ENCODE measurements around the gene NRN1L. TPM values are rescaled to one million over a fixed set of nuclear protein-coding genes. Genes with fewer than 3 reads are reported as not detected.

The NRN1L gene
- total and polyA plus RNA-seq, 9 donors = 0.24 to 1.3 (median 0.75) TPM; not detected in 2

DNA sequence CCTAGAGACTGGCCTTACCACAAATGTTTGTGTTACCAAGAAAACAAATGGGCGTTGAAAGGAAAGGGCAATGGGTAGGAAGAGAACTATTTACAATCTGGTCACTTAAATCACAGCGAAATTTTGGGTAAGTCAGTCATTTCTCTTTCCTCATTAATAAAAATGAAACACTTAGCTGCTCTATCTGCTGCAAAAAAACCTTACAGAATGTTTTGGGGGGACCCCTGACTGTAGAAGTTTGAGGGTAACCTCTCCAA, 38.7 kb upstream of the NRN1L start:
- H3K36me3 ChIP-seq (ENCODE audit: control insufficient read depth, insufficient read depth, low read length) = peaks cover 9% of the 10 kb centered on the region
- H3K4me1 ChIP-seq (ENCODE audit: control insufficient read depth, insufficient read depth, low read length) = peaks cover 56% of the 10 kb centered on the region
- peak; percentile 18 for DNase-seq
- WGBS (ENCODE audit: insufficient coverage) = no CpG with 5 or more reads among the region's 2 CpGs
- H3K27me3 ChIP-seq (ENCODE audit: control insufficient read depth, insufficient read depth, low read length) = no peaks in the 10 kb centered on the region
- peak overlapping the region; percentile 99 for H3K27ac ChIP-seq (ENCODE audit: low read length)
- H3K9me3 ChIP-seq (replicated peaks; ENCODE audit: control insufficient read depth, low read depth, low read length) = no peaks in the 10 kb centered on the region
- peak overlapping the region; percentile 88 for H3K4me3 ChIP-seq (ENCODE audit: low read length)

DNA sequence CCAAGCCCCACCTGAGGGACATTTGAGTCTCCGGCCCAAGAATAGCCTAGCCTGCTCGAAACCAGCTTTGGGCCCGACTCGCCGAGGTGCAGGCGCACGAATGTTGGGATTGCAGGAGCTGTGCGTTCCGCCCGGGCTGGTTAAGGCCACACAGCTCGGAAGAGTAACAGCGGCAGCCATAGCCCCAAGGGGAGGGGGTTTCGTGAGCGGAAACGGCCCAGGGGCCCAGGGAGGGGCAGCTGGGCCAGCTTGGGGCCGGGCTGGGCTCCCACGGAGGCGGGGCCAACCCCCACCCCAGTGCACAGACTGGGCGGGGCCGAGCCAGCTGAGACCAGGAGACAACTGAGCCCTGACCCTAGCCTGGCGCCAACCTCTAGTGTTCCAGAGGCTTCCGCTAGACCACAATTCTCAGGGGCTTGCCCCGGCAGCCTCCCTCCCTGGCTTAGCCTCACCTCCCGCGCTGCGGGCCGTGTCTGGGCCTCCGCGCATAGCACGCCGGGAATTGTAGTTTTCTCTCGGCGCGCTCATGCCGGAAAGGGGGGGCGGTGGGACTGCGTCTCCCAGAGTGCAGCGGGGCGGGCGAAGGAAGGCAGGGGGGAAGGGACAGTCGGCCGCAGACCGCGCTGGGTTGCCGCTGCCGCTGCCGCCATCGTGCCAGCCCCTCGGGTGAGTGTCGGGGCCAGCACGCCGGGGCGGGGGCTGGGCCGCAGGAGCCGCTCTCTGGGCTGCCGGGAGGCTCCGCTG, 38.2 kb upstream of the NRN1L start, which contains the start of gene NUTF2:
TSS of gene NUTF2 (plus strand) at position 614 of the 744 bp plus-strand sequence. CDS start 18,198 bp downstream, outside the sequence.
- Histone ChIP-seq H3K27ac (ENCODE audit: low read length) (peak within 1 kb of the TSS; percentile 99), H3K4me3 (ENCODE audit: low read length) (peak within 1 kb of the TSS; percentile 88), H3K36me3 (ENCODE audit: control insufficient read depth, insufficient read depth, low read length) (peaks cover 9% of the 10 kb centered on the region), H3K27me3 (ENCODE audit: control insufficient read depth, insufficient read depth, low read length) (no peaks in the 10 kb centered on the region), H3K4me1 (ENCODE audit: control insufficient read depth, insufficient read depth, low read length) (peaks cover 53% of the 10 kb centered on the region), H3K9me3 (replicated peaks; ENCODE audit: control insufficient read depth, low read depth, low read length) (no peaks in the 10 kb centered on the region)
- peak; percentile 99 for DNase-seq
- WGBS (ENCODE audit: insufficient coverage) = 0% methylated on average over 54 of the region's 57 CpGs

DNA sequence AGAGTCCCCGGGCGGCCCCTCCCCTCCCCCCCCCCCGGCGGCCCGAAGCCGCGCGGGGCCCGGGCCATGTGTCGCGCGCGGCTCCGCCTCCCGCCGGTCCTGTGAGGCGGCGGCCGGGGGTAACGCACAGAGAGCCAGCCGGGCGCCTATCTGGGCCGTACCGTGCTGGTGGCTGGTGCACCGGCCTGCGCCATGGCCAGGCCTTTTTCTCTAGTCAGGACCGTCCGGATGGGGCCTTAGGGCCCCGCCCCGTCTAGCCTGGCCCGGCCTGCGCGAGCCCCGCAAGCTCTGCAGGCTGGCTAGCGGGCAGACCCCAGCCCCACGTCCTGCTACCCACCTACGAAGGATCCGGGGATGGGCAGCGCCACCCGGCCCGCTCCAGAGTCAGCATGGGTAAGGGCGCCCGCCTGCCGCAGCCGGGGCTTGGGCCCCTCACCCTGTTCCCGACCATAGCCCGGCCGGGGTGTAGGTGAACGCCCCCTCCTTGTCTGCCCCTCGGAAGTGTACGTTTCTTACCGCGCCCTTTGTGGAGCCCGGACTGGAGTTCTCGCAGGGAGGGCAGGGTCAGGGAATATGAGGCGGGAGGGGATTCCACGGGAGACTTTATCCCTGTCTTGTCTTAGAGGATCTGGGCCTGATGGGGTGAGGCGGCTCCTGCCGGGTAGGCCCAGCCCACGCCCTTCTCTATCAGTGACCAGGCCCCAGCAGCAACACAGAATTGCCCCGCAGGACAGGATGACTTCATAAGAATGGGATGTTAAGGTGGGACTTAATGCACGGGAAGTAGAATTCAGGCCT, 37.4 kb upstream of the NRN1L start, which contains the start of gene CENPT:
TSS of gene CENPT (minus strand) at position 630 of the 798 bp plus-strand sequence. CDS start 13,834 bp downstream, outside the sequence.
- peak within 1 kb of the TSS; percentile 99 for H3K27ac ChIP-seq (ENCODE audit: low read length)
- peaks cover 12% of the 10 kb centered on the region for H3K36me3 ChIP-seq (ENCODE audit: control insufficient read depth, insufficient read depth, low read length)
- WGBS (ENCODE audit: insufficient coverage) = 0% methylated on average over 51 of the region's 62 CpGs
- DNase-seq = peak; percentile 43
- no peaks in the 10 kb centered on the region for H3K27me3 ChIP-seq (ENCODE audit: control insufficient read depth, insufficient read depth, low read length)
- H3K9me3 ChIP-seq (replicated peaks; ENCODE audit: control insufficient read depth, low read depth, low read length) = no peaks in the 10 kb centered on the region
- H3K4me3 ChIP-seq (ENCODE audit: low read length) = peak within 1 kb of the TSS; percentile 88
- peaks cover 50% of the 10 kb centered on the region for H3K4me1 ChIP-seq (ENCODE audit: control insufficient read depth, insufficient read depth, low read length)

DNA sequence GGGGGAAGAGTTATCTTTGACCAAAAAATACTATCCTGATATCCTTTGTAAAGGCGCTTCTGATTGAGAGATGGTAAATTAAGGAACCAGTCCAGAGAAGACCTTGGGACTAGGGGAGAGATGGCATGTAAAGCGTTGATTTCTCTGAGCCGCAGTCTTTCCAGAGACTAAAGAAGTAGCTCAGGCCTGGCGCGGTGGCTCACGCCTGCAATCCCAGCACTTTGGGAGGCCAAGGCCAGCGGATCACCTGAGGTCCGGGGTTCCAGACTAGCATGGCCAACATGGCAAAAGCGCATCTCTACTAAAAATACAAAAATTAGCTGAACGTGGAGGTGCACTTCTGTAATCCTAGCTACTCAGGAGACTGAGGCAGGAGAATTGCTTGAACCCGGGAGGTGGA, 36.6 kb upstream of the NRN1L start:
- no peaks in the 10 kb centered on the region for H3K9me3 ChIP-seq (replicated peaks; ENCODE audit: control insufficient read depth, low read depth, low read length)
- WGBS (ENCODE audit: insufficient coverage) = 80% methylated on average over 8 of the region's 11 CpGs
- H3K4me1 ChIP-seq (ENCODE audit: control insufficient read depth, insufficient read depth, low read length) = peaks cover 45% of the 10 kb centered on the region
- DNase-seq = no peak
- peak overlapping the region; percentile 91 for H3K27ac ChIP-seq (ENCODE audit: low read length)
- H3K27me3 ChIP-seq (ENCODE audit: control insufficient read depth, insufficient read depth, low read length) = no peaks in the 10 kb centered on the region
- peaks cover 14% of the 10 kb centered on the region for H3K36me3 ChIP-seq (ENCODE audit: control insufficient read depth, insufficient read depth, low read length)
- peak overlapping the region; percentile 88 for H3K4me3 ChIP-seq (ENCODE audit: low read length)

DNA sequence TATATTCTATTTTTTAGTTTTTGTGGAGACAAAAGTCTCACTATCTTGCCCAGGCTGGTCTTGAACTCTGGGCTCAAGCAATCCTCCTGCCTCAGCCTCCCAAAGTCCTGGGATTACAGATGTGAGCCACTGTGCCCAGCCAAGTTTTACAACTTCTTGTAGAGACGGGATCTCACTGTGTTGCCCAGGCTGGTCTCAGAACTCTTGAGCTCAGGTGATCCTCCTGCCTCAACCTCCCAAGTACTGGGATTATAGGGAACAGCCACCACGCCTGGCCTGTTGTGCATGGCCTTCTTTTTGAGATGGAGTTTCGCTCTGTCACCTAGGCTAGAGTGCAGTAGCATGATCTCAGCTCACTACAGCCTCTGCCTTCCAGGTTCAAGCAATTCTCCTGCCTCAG, 31.0 kb upstream of the NRN1L start:
- Histone ChIP-seq H3K4me3 (ENCODE audit: low read length) (no peak overlapping the region), H3K4me1 (ENCODE audit: control insufficient read depth, insufficient read depth, low read length) (peaks cover 35% of the 10 kb centered on the region), H3K27me3 (ENCODE audit: control insufficient read depth, insufficient read depth, low read length) (no peaks in the 10 kb centered on the region), H3K27ac (ENCODE audit: low read length) (no peak overlapping the region), H3K9me3 (replicated peaks; ENCODE audit: control insufficient read depth, low read depth, low read length) (no peaks in the 10 kb centered on the region), H3K36me3 (ENCODE audit: control insufficient read depth, insufficient read depth, low read length) (peaks cover 21% of the 10 kb centered on the region)
- WGBS (ENCODE audit: insufficient coverage) = 93% methylated on average over 3 of the region's 3 CpGs
- DNase-seq = no peak

DNA sequence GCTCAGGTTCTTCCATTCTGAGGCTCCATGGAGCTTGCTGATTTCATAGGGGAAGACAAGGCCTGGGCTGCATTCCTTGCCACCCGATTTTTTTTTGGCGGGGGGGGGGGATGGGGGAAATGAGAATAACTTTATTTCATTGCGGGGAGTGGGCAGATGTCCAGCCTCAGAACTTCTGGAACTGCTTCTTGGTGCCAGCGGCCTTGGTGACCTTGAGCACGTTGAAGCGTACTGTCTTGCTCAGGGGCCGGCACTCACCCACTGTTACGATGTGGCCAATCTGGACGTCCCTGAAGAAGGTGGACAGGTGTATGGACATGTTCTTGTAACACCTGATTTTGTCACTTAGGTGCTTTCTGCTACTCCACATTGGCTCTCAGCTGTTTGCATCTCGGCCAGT, 28.9 kb upstream of the NRN1L start:
- Histone ChIP-seq H3K9me3 (replicated peaks; ENCODE audit: control insufficient read depth, low read depth, low read length) (no peaks in the 10 kb centered on the region), H3K36me3 (ENCODE audit: control insufficient read depth, insufficient read depth, low read length) (peaks cover 22% of the 10 kb centered on the region), H3K4me1 (ENCODE audit: control insufficient read depth, insufficient read depth, low read length) (peaks cover 38% of the 10 kb centered on the region), H3K4me3 (ENCODE audit: low read length) (no peak overlapping the region), H3K27ac (ENCODE audit: low read length) (no peak overlapping the region), H3K27me3 (ENCODE audit: control insufficient read depth, insufficient read depth, low read length) (no peaks in the 10 kb centered on the region)
- WGBS (ENCODE audit: insufficient coverage) = 76% methylated on average over 5 of the region's 10 CpGs
- no peak for DNase-seq

DNA sequence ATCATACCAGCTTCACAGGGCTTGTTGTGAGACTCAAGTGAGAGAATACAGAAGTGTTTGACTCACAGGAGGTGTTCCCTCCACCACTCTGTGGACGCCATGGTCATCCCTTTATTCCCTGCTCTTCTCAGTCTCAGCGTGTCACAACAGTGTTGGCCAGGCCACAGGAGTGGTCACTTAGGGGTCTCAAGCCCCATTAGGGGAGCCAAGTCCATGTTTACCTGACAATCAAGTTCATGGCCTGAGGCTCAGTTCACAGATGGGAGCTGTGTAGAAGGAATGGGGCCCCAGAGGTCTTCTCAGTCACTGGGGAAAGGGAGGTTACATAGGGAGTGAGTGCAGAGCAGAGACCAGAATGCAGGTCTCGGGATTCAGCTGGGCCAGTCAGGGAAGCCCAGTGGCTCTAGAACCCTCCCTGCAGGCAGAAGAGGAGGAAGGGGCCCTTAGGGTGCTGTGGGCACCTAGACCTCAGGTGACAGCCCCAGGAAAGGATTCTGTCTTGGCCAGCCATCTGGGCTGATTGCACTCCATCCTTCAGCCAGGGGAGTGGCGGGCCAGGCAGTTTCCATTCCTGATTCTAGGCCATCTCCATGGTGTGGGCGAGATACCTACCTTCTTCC, 27.6 kb upstream of the NRN1L start:
- no peaks in the 10 kb centered on the region for H3K27me3 ChIP-seq (ENCODE audit: control insufficient read depth, insufficient read depth, low read length)
- no peak for DNase-seq
- H3K27ac ChIP-seq (ENCODE audit: low read length) = peak overlapping the region; percentile 74
- 80% methylated on average over 4 of the region's 5 CpGs for WGBS (ENCODE audit: insufficient coverage)
- H3K4me3 ChIP-seq (ENCODE audit: low read length) = no peak overlapping the region
- H3K4me1 ChIP-seq (ENCODE audit: control insufficient read depth, insufficient read depth, low read length) = peaks cover 49% of the 10 kb centered on the region
- peaks cover 28% of the 10 kb centered on the region for H3K36me3 ChIP-seq (ENCODE audit: control insufficient read depth, insufficient read depth, low read length)
- H3K9me3 ChIP-seq (replicated peaks; ENCODE audit: control insufficient read depth, low read depth, low read length) = no peaks in the 10 kb centered on the region

DNA sequence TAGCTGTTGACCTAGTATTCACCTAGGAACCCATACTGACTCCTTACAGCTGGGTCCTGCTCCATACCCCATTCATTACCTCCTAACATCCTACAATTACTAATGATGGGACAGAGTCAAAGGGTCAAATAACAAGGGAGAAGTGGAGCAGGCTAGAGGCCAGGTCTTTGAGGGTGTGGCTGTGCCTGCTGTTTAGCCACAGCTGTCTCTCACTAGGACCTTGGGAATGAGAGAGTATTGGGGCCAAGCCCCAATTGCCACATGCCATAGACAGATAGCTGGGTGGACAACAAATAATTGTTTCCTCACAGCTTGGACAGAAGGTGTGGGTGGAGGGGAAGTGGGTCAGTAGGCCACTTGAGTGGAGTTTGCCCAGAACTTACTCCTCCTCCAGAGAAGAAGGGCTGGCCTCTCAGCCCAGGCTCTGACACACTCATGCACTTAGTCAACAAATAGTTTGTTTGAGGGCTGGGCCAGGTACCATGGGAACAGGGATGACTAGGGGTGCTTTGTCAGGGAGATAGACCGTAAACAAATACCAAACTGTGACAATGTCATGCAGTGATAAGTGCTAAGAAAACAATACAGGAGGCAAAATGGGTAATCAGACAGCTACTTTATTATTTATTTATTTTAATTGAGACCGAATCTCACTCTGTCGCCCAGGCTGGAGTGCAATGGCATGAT, 27.0 kb upstream of the NRN1L start:
- H3K9me3 ChIP-seq (replicated peaks; ENCODE audit: control insufficient read depth, low read depth, low read length) = no peaks in the 10 kb centered on the region
- H3K4me3 ChIP-seq (ENCODE audit: low read length) = no peak overlapping the region
- H3K36me3 ChIP-seq (ENCODE audit: control insufficient read depth, insufficient read depth, low read length) = peaks cover 24% of the 10 kb centered on the region
- WGBS (ENCODE audit: insufficient coverage) = no CpG with 5 or more reads among the region's 3 CpGs
- H3K4me1 ChIP-seq (ENCODE audit: control insufficient read depth, insufficient read depth, low read length) = peaks cover 54% of the 10 kb centered on the region
- DNase-seq = peak; percentile 80
- no peaks in the 10 kb centered on the region for H3K27me3 ChIP-seq (ENCODE audit: control insufficient read depth, insufficient read depth, low read length)
- peak overlapping the region; percentile 74 for H3K27ac ChIP-seq (ENCODE audit: low read length)

DNA sequence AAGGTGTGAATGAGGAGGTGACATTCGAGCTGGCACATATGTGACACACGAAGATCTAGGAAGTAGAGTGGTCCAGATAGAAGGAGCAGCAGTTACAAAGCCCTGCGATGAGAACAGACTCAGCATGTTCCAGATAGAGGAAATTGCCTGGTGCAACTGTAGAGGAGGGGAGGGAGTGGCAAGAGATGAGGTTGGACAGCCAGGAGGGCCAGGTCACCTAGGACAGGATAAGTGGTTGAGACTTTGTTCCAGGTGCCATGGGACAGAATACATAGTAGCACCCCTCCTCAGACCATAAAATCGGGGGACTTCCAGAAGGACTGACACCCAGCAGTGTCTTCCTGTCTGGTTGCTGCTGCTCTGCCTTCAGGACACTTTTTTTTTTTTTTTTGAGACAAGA, 26.2 kb upstream of the NRN1L start:
- DNase-seq = no peak
- WGBS (ENCODE audit: insufficient coverage) = 71% methylated on average over 4 of the region's 4 CpGs
- Histone ChIP-seq H3K4me3 (ENCODE audit: low read length) (no peak overlapping the region), H3K27ac (ENCODE audit: low read length) (peak overlapping the region; percentile 72), H3K27me3 (ENCODE audit: control insufficient read depth, insufficient read depth, low read length) (no peaks in the 10 kb centered on the region), H3K4me1 (ENCODE audit: control insufficient read depth, insufficient read depth, low read length) (peaks cover 62% of the 10 kb centered on the region), H3K9me3 (replicated peaks; ENCODE audit: control insufficient read depth, low read depth, low read length) (no peaks in the 10 kb centered on the region), H3K36me3 (ENCODE audit: control insufficient read depth, insufficient read depth, low read length) (peaks cover 24% of the 10 kb centered on the region)

Data from muscle of leg (tissue), 11 donors.